ENCODE data around the gene LRRC4C. TPM values are rescaled to one million over a fixed set of nuclear protein-coding genes. Genes with fewer than 3 reads are reported as not detected.

Gene LRRC4C
- polyA plus RNA-seq (2013, experiment 1 of 2), result 12.2 TPM
- polyA plus RNA-seq (2013, experiment 2 of 2), result 12.2 TPM

- H3K79me1 ChIP-seq (ENCODE audit: low read depth, low read length), result no peaks in the 10 kb centered on the region
- H2BK15ac ChIP-seq (ENCODE audit: low read length), result peak within 1 kb of the TSS; percentile 29
- H3K4ac ChIP-seq (ENCODE audit: low read length), result no peak within 1 kb of the TSS
- H3K27me3 ChIP-seq (ENCODE audit: control insufficient read depth in 3 of 3, insufficient read depth in 3 of 3, low read depth in 1 of 3, low read length in 3 of 3), result no peaks in the 10 kb centered on the region
- no peak within 1 kb of the TSS for H2BK12ac ChIP-seq (ENCODE audit: low read length)
- H3K27ac ChIP-seq (replicated peaks; ENCODE audit: low read length), result peak within 1 kb of the TSS; percentile 36
- peaks cover 11 to 14% of the 10 kb centered on the region in 2 donors for H3K4me1 ChIP-seq (ENCODE audit: control insufficient read depth in 2 of 2, insufficient read depth in 1 of 2, low read depth in 1 of 2, low read length in 2 of 2)
- no peaks in the 10 kb centered on the region for H3K36me3 ChIP-seq (replicated peaks in 1 of 2; ENCODE audit: control insufficient read depth in 2 of 2, insufficient read depth in 2 of 2, low read length in 2 of 2)
- peak within 1 kb of the TSS; percentile 38 for H3K4me2 ChIP-seq (ENCODE audit: insufficient read depth, low read length, poor library complexity, severe bottlenecking)
- no CpG with 5 or more reads among the region's 22 CpGs for WGBS, 2 donors (ENCODE audit: extremely low coverage in 2 of 2, insufficient read length in 2 of 2, insufficient replicate concordance in 1 of 2)
- peak within 1 kb of the TSS; percentile 61 for H3K18ac ChIP-seq (ENCODE audit: low read length)
- H4K8ac ChIP-seq (ENCODE audit: low read depth, low read length), result no peak within 1 kb of the TSS
- H3K9ac ChIP-seq (ENCODE audit: low read depth, low read length, poor library complexity), result no peak within 1 kb of the TSS
- H4K91ac ChIP-seq (ENCODE audit: low read depth, low read length, poor library complexity), result peak within 1 kb of the TSS; percentile 74
- H3K9me3 ChIP-seq (replicated peaks in 1 of 2; ENCODE audit: control insufficient read depth in 2 of 2, insufficient read depth in 1 of 2, low read depth in 1 of 2, low read length in 2 of 2), result no peaks in the 10 kb centered on the region
- H2BK120ac ChIP-seq (ENCODE audit: low read depth, low read length), result no peak within 1 kb of the TSS
- peak within 1 kb of the TSS; percentile 60 for H2AFZ ChIP-seq (ENCODE audit: low read length)
- peak within 1 kb of the TSS in 1 of 2 donors; percentile 43 for H3K4me3 ChIP-seq (ENCODE audit: low read length in 2 of 2)
- no peak within 1 kb of the TSS for H3K23ac ChIP-seq (ENCODE audit: low read depth, low read length, poor library complexity)
- peak within 1 kb of the TSS; percentile 19 for H2BK5ac ChIP-seq (ENCODE audit: low read length)
- no peak within 1 kb of the TSS for H3K14ac ChIP-seq (ENCODE audit: low read length)
- DNase-seq (ENCODE audit: low spot score), result no peak
- H2AK5ac ChIP-seq (ENCODE audit: low read depth, low read length), result no peak within 1 kb of the TSS
These were observed at the start of gene LRRC4C for GRCh38 chr11:41459465-41460401. Gene LRRC4C (minus strand): TSS chr11:41459652.

GRCh38 chr11:41508121-41508520 is 48.7 kb upstream of the LRRC4C start:
- Histone ChIP-seq H3K4me1 (ENCODE audit: control insufficient read depth in 2 of 2, insufficient read depth in 1 of 2, low read depth in 1 of 2, low read length in 2 of 2) (peaks cover 0 to 2% of the 10 kb centered on the region in 2 donors), H2BK120ac (ENCODE audit: low read depth, low read length) (no peak overlapping the region), H3K4ac (ENCODE audit: low read length) (no peak overlapping the region), H4K8ac (ENCODE audit: low read depth, low read length) (no peak overlapping the region), H3K14ac (ENCODE audit: low read length) (no peak overlapping the region), H2AFZ (ENCODE audit: low read length) (no peak overlapping the region), H2BK15ac (ENCODE audit: low read length) (no peak overlapping the region), H3K4me2 (ENCODE audit: insufficient read depth, low read length, poor library complexity, severe bottlenecking) (no peak overlapping the region), H2AK5ac (ENCODE audit: low read depth, low read length) (no peak overlapping the region), H3K18ac (ENCODE audit: low read length) (no peak overlapping the region), H2BK12ac (ENCODE audit: low read length) (no peak overlapping the region), H3K27ac (replicated peaks; ENCODE audit: low read length) (no peak overlapping the region), H2BK5ac (ENCODE audit: low read length) (no peak overlapping the region), H4K91ac (ENCODE audit: low read depth, low read length, poor library complexity) (no peak overlapping the region), H3K23ac (ENCODE audit: low read depth, low read length, poor library complexity) (no peak overlapping the region), H3K9me3 (replicated peaks in 1 of 2; ENCODE audit: control insufficient read depth in 2 of 2, insufficient read depth in 1 of 2, low read depth in 1 of 2, low read length in 2 of 2) (no peaks in the 10 kb centered on the region), H3K27me3 (ENCODE audit: control insufficient read depth in 3 of 3, insufficient read depth in 3 of 3, low read depth in 1 of 3, low read length in 3 of 3) (no peaks in the 10 kb centered on the region), H3K79me1 (ENCODE audit: low read depth, low read length) (no peaks in the 10 kb centered on the region), H3K4me3 (ENCODE audit: low read length in 2 of 2) (no peak overlapping the region), H3K9ac (ENCODE audit: low read depth, low read length, poor library complexity) (no peak overlapping the region), H3K36me3 (replicated peaks in 1 of 2; ENCODE audit: control insufficient read depth in 2 of 2, insufficient read depth in 2 of 2, low read length in 2 of 2) (no peaks in the 10 kb centered on the region)
- no CpG with 5 or more reads among the region's 1 CpG for WGBS, 2 donors (ENCODE audit: extremely low coverage in 2 of 2, insufficient read length in 2 of 2, insufficient replicate concordance in 1 of 2)
- DNase-seq (ENCODE audit: low spot score), result no peak

GRCh38 chr11:41499429-41499828 is 40.0 kb upstream of the LRRC4C start:
- no peak overlapping the region for H2AK5ac ChIP-seq (ENCODE audit: low read depth, low read length)
- H2BK12ac ChIP-seq (ENCODE audit: low read length), result no peak overlapping the region
- H3K27ac ChIP-seq (replicated peaks; ENCODE audit: low read length), result no peak overlapping the region
- no peaks in the 10 kb centered on the region for H3K27me3 ChIP-seq (ENCODE audit: control insufficient read depth in 3 of 3, insufficient read depth in 3 of 3, low read depth in 1 of 3, low read length in 3 of 3)
- no peaks in the 10 kb centered on the region for H3K79me1 ChIP-seq (ENCODE audit: low read depth, low read length)
- H3K4me3 ChIP-seq (ENCODE audit: low read length in 2 of 2), result no peak overlapping the region
- H2BK5ac ChIP-seq (ENCODE audit: low read length), result no peak overlapping the region
- no CpG with 5 or more reads among the region's 3 CpGs for WGBS, 2 donors (ENCODE audit: extremely low coverage in 2 of 2, insufficient read length in 2 of 2, insufficient replicate concordance in 1 of 2)
- peaks cover 4 to 7% of the 10 kb centered on the region in 2 donors for H3K4me1 ChIP-seq (ENCODE audit: control insufficient read depth in 2 of 2, insufficient read depth in 1 of 2, low read depth in 1 of 2, low read length in 2 of 2)
- no peak overlapping the region for H3K14ac ChIP-seq (ENCODE audit: low read length)
- H2BK15ac ChIP-seq (ENCODE audit: low read length), result no peak overlapping the region
- no peak overlapping the region for H4K8ac ChIP-seq (ENCODE audit: low read depth, low read length)
- peaks cover 0 to 2% of the 10 kb centered on the region in 2 donors for H3K9me3 ChIP-seq (replicated peaks in 1 of 2; ENCODE audit: control insufficient read depth in 2 of 2, insufficient read depth in 1 of 2, low read depth in 1 of 2, low read length in 2 of 2)
- no peak overlapping the region for H3K9ac ChIP-seq (ENCODE audit: low read depth, low read length, poor library complexity)
- peak overlapping the region; percentile 2 for H2AFZ ChIP-seq (ENCODE audit: low read length)
- no peak overlapping the region for H3K18ac ChIP-seq (ENCODE audit: low read length)
- no peak overlapping the region for H2BK120ac ChIP-seq (ENCODE audit: low read depth, low read length)
- no peak overlapping the region for H3K23ac ChIP-seq (ENCODE audit: low read depth, low read length, poor library complexity)
- no peak for DNase-seq (ENCODE audit: low spot score)
- H4K91ac ChIP-seq (ENCODE audit: low read depth, low read length, poor library complexity), result no peak overlapping the region
- no peaks in the 10 kb centered on the region for H3K36me3 ChIP-seq (replicated peaks in 1 of 2; ENCODE audit: control insufficient read depth in 2 of 2, insufficient read depth in 2 of 2, low read length in 2 of 2)
- no peak overlapping the region for H3K4me2 ChIP-seq (ENCODE audit: insufficient read depth, low read length, poor library complexity, severe bottlenecking)
- H3K4ac ChIP-seq (ENCODE audit: low read length), result no peak overlapping the region

DNA sequence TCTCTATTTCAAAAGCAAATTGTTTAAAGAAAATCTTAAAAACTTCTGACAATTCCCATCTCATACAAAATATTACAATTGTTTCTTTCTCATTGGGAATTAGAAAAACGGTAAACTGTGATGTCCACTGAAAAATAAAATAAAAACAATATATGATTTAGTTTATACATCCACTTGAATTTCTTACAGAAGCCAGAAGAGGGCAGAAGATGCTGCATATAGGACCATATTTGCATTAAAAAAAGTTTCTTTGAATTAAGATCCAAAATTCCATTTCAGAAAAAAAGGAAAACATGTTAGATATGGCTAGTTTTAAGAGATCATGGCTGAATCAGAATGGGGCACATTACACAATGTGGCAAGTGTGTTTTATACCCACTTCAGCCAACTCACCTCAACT is 39.3 kb upstream of the LRRC4C start:
- Histone ChIP-seq H3K4ac (ENCODE audit: low read length) (no peak overlapping the region), H3K4me2 (ENCODE audit: insufficient read depth, low read length, poor library complexity, severe bottlenecking) (no peak overlapping the region), H2AK5ac (ENCODE audit: low read depth, low read length) (no peak overlapping the region), H3K9me3 (replicated peaks in 1 of 2; ENCODE audit: control insufficient read depth in 2 of 2, insufficient read depth in 1 of 2, low read depth in 1 of 2, low read length in 2 of 2) (peaks cover 0 to 2% of the 10 kb centered on the region in 2 donors), H2AFZ (ENCODE audit: low read length) (peak overlapping the region; percentile 88), H3K23ac (ENCODE audit: low read depth, low read length, poor library complexity) (no peak overlapping the region), H2BK12ac (ENCODE audit: low read length) (no peak overlapping the region), H2BK120ac (ENCODE audit: low read depth, low read length) (no peak overlapping the region), H3K27ac (replicated peaks; ENCODE audit: low read length) (no peak overlapping the region), H3K27me3 (ENCODE audit: control insufficient read depth in 3 of 3, insufficient read depth in 3 of 3, low read depth in 1 of 3, low read length in 3 of 3) (no peaks in the 10 kb centered on the region), H3K18ac (ENCODE audit: low read length) (no peak overlapping the region), H3K4me1 (ENCODE audit: control insufficient read depth in 2 of 2, insufficient read depth in 1 of 2, low read depth in 1 of 2, low read length in 2 of 2) (peaks cover 4 to 7% of the 10 kb centered on the region in 2 donors), H4K91ac (ENCODE audit: low read depth, low read length, poor library complexity) (no peak overlapping the region), H4K8ac (ENCODE audit: low read depth, low read length) (no peak overlapping the region), H3K79me1 (ENCODE audit: low read depth, low read length) (no peaks in the 10 kb centered on the region), H2BK5ac (ENCODE audit: low read length) (no peak overlapping the region), H3K4me3 (ENCODE audit: low read length in 2 of 2) (no peak overlapping the region), H3K36me3 (replicated peaks in 1 of 2; ENCODE audit: control insufficient read depth in 2 of 2, insufficient read depth in 2 of 2, low read length in 2 of 2) (no peaks in the 10 kb centered on the region), H3K14ac (ENCODE audit: low read length) (no peak overlapping the region), H2BK15ac (ENCODE audit: low read length) (no peak overlapping the region), H3K9ac (ENCODE audit: low read depth, low read length, poor library complexity) (no peak overlapping the region)
- DNase-seq (ENCODE audit: low spot score), result no peak
- no CpG with 5 or more reads among the region's 1 CpG for WGBS, 2 donors (ENCODE audit: extremely low coverage in 2 of 2, insufficient read length in 2 of 2, insufficient replicate concordance in 1 of 2)
